Measurements from ENCODE around the gene GPC6. TPM values are rescaled to one million over a fixed set of nuclear protein-coding genes. Genes with fewer than 3 reads are reported as not detected.

GPC6 gene
- polyA plus RNA-seq, 1 donor (not counting 4 experiments of a cell fraction or from before 2014, with no cell fraction given) = 0.42 TPM

GRCh38 chr13:93771782-93772181 is 545.2 kb downstream of the GPC6 start:
- no peak for DNase-seq (ENCODE audit: low read depth, low spot score)
- no peaks in the 10 kb centered on the region for H3K4me1 ChIP-seq (ENCODE audit: control insufficient read depth, extremely low read depth, insufficient read depth, low read length)

DNA sequence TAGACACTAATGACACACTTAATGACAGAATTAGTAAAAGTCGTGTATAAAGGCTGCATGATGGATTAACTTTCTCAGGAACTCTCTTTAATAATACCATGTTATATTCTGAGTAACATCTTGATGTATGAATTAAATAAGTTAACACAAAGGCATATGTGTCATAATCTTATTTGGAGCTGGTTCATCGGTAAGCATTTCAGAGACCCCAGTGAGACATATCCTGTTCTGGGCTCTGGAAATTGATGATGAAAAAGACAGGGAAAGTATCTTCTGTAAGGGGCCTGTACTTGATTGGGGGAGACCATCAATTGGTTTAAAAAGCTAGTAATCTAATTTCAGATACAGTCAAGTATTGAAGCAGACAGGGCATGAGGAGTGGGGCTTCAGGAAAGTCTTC is 547.9 kb downstream of the GPC6 start:
- Histone ChIP-seq H3K27me3 (ENCODE audit: control insufficient read depth, extremely low read depth, insufficient read depth, low read length) (no peaks in the 10 kb centered on the region), H3K9ac (ENCODE audit: control insufficient read depth, extremely low read depth, insufficient read depth, low read length) (no peak overlapping the region), H4K20me1 (ENCODE audit: control insufficient read depth, extremely low read depth, insufficient read depth, low read length) (no peaks in the 10 kb centered on the region), H2AFZ (ENCODE audit: control insufficient read depth, low read length) (no peak overlapping the region), H3K79me2 (ENCODE audit: control insufficient read depth, insufficient read depth, low read length) (no peaks in the 10 kb centered on the region), H3K4me3 (ENCODE audit: control insufficient read depth in 2 of 3, extremely low read depth in 1 of 3, insufficient read depth in 2 of 3, low read depth in 1 of 3, low read length in 3 of 3) (no peak overlapping the region), H3K27ac (ENCODE audit: control insufficient read depth, insufficient read depth, low read length) (no peak overlapping the region), H3K36me3 (ENCODE audit: control insufficient read depth in 2 of 2, extremely low read depth in 1 of 2, insufficient read depth in 2 of 2, low read length in 2 of 2) (no peaks in the 10 kb centered on the region), H3K9me3 (ENCODE audit: control insufficient read depth, low read depth, low read length) (no peaks in the 10 kb centered on the region), H3K4me1 (ENCODE audit: control insufficient read depth, extremely low read depth, insufficient read depth, low read length) (no peaks in the 10 kb centered on the region), H3K4me2 (ENCODE audit: control insufficient read depth, extremely low read depth, insufficient read depth, low read depth, low read length) (no peak overlapping the region), H3K9me1 (ENCODE audit: control insufficient read depth, extremely low read depth, insufficient read depth, low read length) (no peaks in the 10 kb centered on the region)
- DNase-seq (ENCODE audit: low read depth, low spot score) (no peak), FAIRE-seq (no peak)
- dilution Hi-C loops (cut with MboI; ENCODE audit: extremely low pct_ligation_motif_present, low sequenced_read_pairs) = no loop called here
- TF ChIP-seq EZH2 (IDR thresholded peaks at IDR 0.05; ENCODE audit: low read length) (no peak), CTCF (optimal IDR thresholded peaks at IDR 0.05 in 1 of 3, IDR thresholded peaks at IDR 0.05 in 1 of 3, conservative IDR thresholded peaks at IDR 0.05 in 1 of 3; ENCODE audit: extremely low read depth in 1 of 3, insufficient read depth in 2 of 3, low read length in 3 of 3) (no peak)

More at GRCh38 chr13:93771782-93772181, 545.2 kb downstream of the GPC6 start:
- dilution Hi-C loops (cut with MboI; ENCODE audit: extremely low pct_ligation_motif_present, low sequenced_read_pairs) = no loop called here
- H3K36me3 ChIP-seq (ENCODE audit: control insufficient read depth in 2 of 2, extremely low read depth in 1 of 2, insufficient read depth in 2 of 2, low read length in 2 of 2) = no peaks in the 10 kb centered on the region
- H3K27me3 ChIP-seq (ENCODE audit: control insufficient read depth, extremely low read depth, insufficient read depth, low read length) = no peaks in the 10 kb centered on the region
- H3K4me2 ChIP-seq (ENCODE audit: control insufficient read depth, extremely low read depth, insufficient read depth, low read depth, low read length) = no peak overlapping the region
- H3K9ac ChIP-seq (ENCODE audit: control insufficient read depth, extremely low read depth, insufficient read depth, low read length) = no peak overlapping the region
- H3K27ac ChIP-seq (ENCODE audit: control insufficient read depth, insufficient read depth, low read length) = no peak overlapping the region
- TF ChIP-seq EZH2 (IDR thresholded peaks at IDR 0.05; ENCODE audit: low read length) (no peak), CTCF (optimal IDR thresholded peaks at IDR 0.05 in 1 of 3, IDR thresholded peaks at IDR 0.05 in 1 of 3, conservative IDR thresholded peaks at IDR 0.05 in 1 of 3; ENCODE audit: extremely low read depth in 1 of 3, insufficient read depth in 2 of 3, low read length in 3 of 3) (no peak)
- H2AFZ ChIP-seq (ENCODE audit: control insufficient read depth, low read length) = no peak overlapping the region
- no peaks in the 10 kb centered on the region for H3K9me3 ChIP-seq (ENCODE audit: control insufficient read depth, low read depth, low read length)
- H3K9me1 ChIP-seq (ENCODE audit: control insufficient read depth, extremely low read depth, insufficient read depth, low read length) = no peaks in the 10 kb centered on the region
- no peaks in the 10 kb centered on the region for H4K20me1 ChIP-seq (ENCODE audit: control insufficient read depth, extremely low read depth, insufficient read depth, low read length)
- no peak for FAIRE-seq
- no peaks in the 10 kb centered on the region for H3K79me2 ChIP-seq (ENCODE audit: control insufficient read depth, insufficient read depth, low read length)
- H3K4me3 ChIP-seq (ENCODE audit: control insufficient read depth in 2 of 3, extremely low read depth in 1 of 3, insufficient read depth in 2 of 3, low read depth in 1 of 3, low read length in 3 of 3) = no peak overlapping the region

Data from keratinocyte (primary cell).